Ovary (tissue), 9 donors: Measurements from ENCODE around the gene EFEMP1. TPM values are rescaled to one million over a fixed set of nuclear protein-coding genes. Genes with fewer than 3 reads are reported as not detected.
"Not testable (repeated sequence)": the region's sequence is repeated elsewhere in the genome, so short reads cannot be mapped to it uniquely, and the experiment has no call there.

Experiments
- DNase-seq, 5 donors: peaks; one replicate each; pipeline ENCODE4 v3.0.0-alpha.2; 2019 to 2020
- H3K27ac ChIP-seq, 2 donors: fragments of 200-600 bp; one replicate each; pipeline versions ENCODE4 v1.5.1 to v1.8.0; 2019 to 2022
- H3K27me3 ChIP-seq: fragments of 200-600 bp; one replicate; pipeline ENCODE4 v1.8.0; 2022
- H3K36me3 ChIP-seq: fragments of 200-600 bp; sonication (generic); one replicate; pipeline ENCODE4 v1.5.1; 2019
- H3K4me1 ChIP-seq: one replicate; pipeline ENCODE4 v1.8.1; 2013; ENCODE audit warnings: mild to moderate bottlenecking, moderate library complexity; ENCODE audit not compliant: insufficient read depth
- H3K4me3 ChIP-seq: fragments of 200-600 bp; sonication (generic); one replicate; pipeline ENCODE4 v1.5.1; 2017
- H3K9me3 ChIP-seq, 2 donors: fragments of 200-600 bp in 1 of 2; sonication (generic) in 1 of 2; one replicate each; pipeline versions ENCODE4 v1.5.1 to v1.8.1; 2013 to 2019; ENCODE audit warnings: mild to moderate bottlenecking in 1 of 2, moderate library complexity in 1 of 2
- CTCF ChIP-seq, 3 donors: fragments of 450-650 bp in 2 of 3; fragments of 200-600 bp in 1 of 3; IDR thresholded peaks; one replicate each; pipeline versions ENCODE4 v1.5.1 to v1.8.0; 2016 to 2022; ENCODE audit warnings: antibody characterized with exemption in 3 of 3, mild to moderate bottlenecking in 1 of 3
- EP300 ChIP-seq: sonication (generic); formaldehyde crosslinking; IDR thresholded peaks from one replicate; pipeline ENCODE4 v1.6.1; 2017; ENCODE audit warnings: antibody characterized with exemption
- POLR2A ChIP-seq: fragments of 450-650 bp; IDR thresholded peaks from one replicate; pipeline ENCODE4 v1.6.1; 2017; ENCODE audit warnings: antibody characterized with exemption, mild to moderate bottlenecking, moderate library complexity
- WGBS, 3 donors: extraction: QIAGEN DNeasy Blood & Tissue Kit in 1 of 3; methylation state at CpG; one replicate each; pipeline versions ENCODE4 v1.1.5 to v1.1.7; 2013 to 2017; 5-methylcytosine and 5-hydroxymethylcytosine counted together
- intact Hi-C, 4 donors: fragments of 100-400 bp; cut with DNase I; formaldehyde crosslinking; loops; one replicate each; pipeline versions ENCODE4 v1.11.0 to v1.15.1; 2022 to 2023
- polyA plus RNA-seq, 2 donors: library from polyadenylated mRNA; stranded (reverse); fragments of 200-250 nt in 1 of 2; fragments of 350-450 nt in 1 of 2; fragmentation: Illumina TruSeq in 1 of 2; extraction: RNeasy Lipid Tissue Mini Kit (QIAGEN cat#74804) in 1 of 2; gene quantifications; one replicate each; pipeline ENCODE4 v1.2.3, GENCODE V29; 2013 to 2014
- total RNA-seq, 7 donors: library from RNA; depleted of rRNA in 2 of 7; stranded (reverse); fragments of >200 nt in 2 of 7; fragmentation: NEBNext Ultra II Directional in 3 of 7; extraction: Animal tissue kit (Norgen Biotek cat#: 25700) in 3 of 7; gene quantifications; one replicate each; pipeline versions ENCODE4 v1.1.0 to v1.2.4, GENCODE V29; 2016 to 2023
- donor health status: DM: no; HTN: no; CAD: no; lungs with moderate emphysema.
- donor health status: DM: no; HTN: no; CAD: no.
- donor health status: Bipolar disorder and iron deficiency.
- donor health status: DM: yes; HTN: yes; CAD: no.
- donor health status: DM: no; HTN: no; CAD: no.
- donor health status: DM: yes; HTN: yes; CAD: no.

Gene EFEMP1
- total and polyA plus RNA-seq, 9 donors, result 204 to 482 (median 282) TPM

- no peak overlapping the region for H3K4me3 ChIP-seq
- WGBS, 3 donors, result 88 to 95% (median 90%) methylated on average over 1 of the region's 1 CpG
- no peak for TF ChIP-seq POLR2A
- TF ChIP-seq CTCF (IDR thresholded peaks at IDR 0.05), result no peak
- TF ChIP-seq EP300, result no peak
Measured at GRCh38 chr2:55842046-55842445, 81.5 kb downstream of the EFEMP1 start.

DNA sequence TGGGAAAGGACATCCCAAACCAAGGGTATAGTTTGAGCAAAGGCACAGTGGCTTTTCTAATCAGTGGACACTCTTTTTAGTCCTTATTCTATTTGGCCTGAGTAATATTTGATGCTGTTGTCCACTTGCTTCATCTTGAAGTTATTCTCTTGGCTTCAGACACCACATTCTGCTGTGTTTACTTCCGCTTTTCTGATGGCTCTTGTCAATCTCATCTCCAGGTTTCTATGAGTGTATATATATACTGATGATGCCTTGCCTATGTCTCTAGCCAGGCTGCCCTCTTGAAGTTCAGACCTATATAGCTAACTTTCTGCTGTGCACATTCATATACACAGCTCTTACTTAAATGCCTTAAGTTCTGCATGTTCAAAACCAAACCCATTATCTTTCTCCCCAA lies 83.1 kb downstream of the EFEMP1 start:
- no peak for DNase-seq
- Histone ChIP-seq H3K27me3 (no peaks in the 10 kb centered on the region), H3K27ac (no peak overlapping the region), H3K4me3 (no peak overlapping the region), H3K36me3 (no peaks in the 10 kb centered on the region), H3K9me3 (no peaks in the 10 kb centered on the region), H3K4me1 (peaks cover 2% of the 10 kb centered on the region)
- intact Hi-C loops, result no loop called here
- TF ChIP-seq CTCF (IDR thresholded peaks at IDR 0.05), result no peak
- TF ChIP-seq POLR2A, result no peak
- no peak for TF ChIP-seq EP300
- WGBS, 3 donors, result 95 to 100% (median 100%) methylated on average over 1 of the region's 1 CpG

More at GRCh38 chr2:55842046-55842445, 81.5 kb downstream of the EFEMP1 start:
- Histone ChIP-seq H3K27ac (no peak overlapping the region), H3K9me3 (no peaks in the 10 kb centered on the region), H3K4me1 (peaks cover 2% of the 10 kb centered on the region), H3K27me3 (no peaks in the 10 kb centered on the region), H3K36me3 (no peaks in the 10 kb centered on the region)
- no peak for DNase-seq
- intact Hi-C loops, result no loop called here

DNA sequence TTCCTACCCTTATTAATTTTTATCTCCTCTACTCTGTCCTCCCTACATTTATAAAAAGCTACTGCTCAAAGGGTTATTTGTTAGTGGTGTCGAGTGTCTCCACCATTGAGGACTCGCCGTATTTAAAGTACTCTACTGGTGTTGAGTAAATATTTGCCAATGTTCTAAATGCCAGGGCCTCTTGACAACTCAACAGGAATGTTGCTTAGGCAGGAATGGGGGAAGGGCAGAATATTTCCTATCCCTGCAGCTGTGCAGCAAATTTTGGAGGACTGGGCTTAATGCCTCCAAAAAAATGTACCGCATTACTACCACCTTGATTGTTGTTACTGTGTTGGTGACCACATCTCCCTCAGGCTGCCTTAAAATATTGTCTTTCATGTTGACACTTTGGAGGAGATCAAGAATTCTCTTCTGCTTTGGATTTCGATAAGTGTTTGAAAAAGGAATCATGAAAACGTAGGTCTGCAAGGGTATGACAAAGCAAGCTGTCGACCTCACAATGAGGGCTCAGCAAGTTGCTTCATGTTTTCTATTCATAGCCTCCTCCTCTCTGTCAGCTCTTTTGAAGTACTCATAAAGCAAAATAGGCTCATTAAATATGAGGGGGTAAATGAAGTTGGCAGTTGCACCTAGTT lies 84.3 kb downstream of the EFEMP1 start:
- no peaks in the 10 kb centered on the region for H3K36me3 ChIP-seq
- H3K9me3 ChIP-seq, result no peaks in the 10 kb centered on the region
- peaks cover 2% of the 10 kb centered on the region for H3K4me1 ChIP-seq
- DNase-seq, result no peak
- no peaks in the 10 kb centered on the region for H3K27me3 ChIP-seq
- TF ChIP-seq POLR2A (no peak), CTCF (IDR thresholded peaks at IDR 0.05) (no peak), EP300 (no peak)
- no peak overlapping the region for H3K27ac ChIP-seq
- intact Hi-C loops, result no loop called here
- no peak overlapping the region for H3K4me3 ChIP-seq
- WGBS, 3 donors, result 22 to 47% (median 26%) methylated on average over 7 of the region's 7 CpGs

GRCh38 chr2:55838653-55839052 lies 84.9 kb downstream of the EFEMP1 start:
- 85 to 96% (median 96%) methylated on average over 1 of the region's 1 CpG for WGBS, 3 donors

DNA sequence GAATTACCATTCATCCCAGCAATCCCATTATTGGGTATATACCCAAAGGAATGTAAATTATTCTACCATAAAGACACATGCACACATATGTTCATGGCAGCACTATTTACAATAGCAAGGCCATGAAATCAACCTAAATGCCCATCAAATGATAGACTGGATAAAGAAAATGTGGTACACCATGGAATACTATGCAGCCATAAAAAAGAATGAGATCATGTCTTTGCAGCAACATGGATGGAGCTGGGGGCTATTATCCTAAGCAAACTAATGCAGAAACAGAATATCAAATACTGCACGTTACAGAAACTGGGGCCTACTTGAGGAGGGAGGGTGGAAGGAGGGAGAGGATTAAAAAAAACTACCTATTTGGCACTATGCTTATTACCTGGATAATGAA lies 85.5 kb downstream of the EFEMP1 start:
- intact Hi-C loops, H3K9me3 ChIP-seq, H3K4me3 ChIP-seq, H3K27me3 ChIP-seq, H3K4me1 ChIP-seq, DNase-seq, H3K36me3 ChIP-seq, H3K27ac ChIP-seq: not testable (repeated sequence)
- WGBS, 3 donors, result 72 to 81% (median 79%) methylated on average over 1 of the region's 1 CpG

More at GRCh38 chr2:55838653-55839052, 84.9 kb downstream of the EFEMP1 start:
- TF ChIP-seq POLR2A, result no peak
- TF ChIP-seq EP300, result no peak
- TF ChIP-seq CTCF (IDR thresholded peaks at IDR 0.05), result no peak
- DNase-seq, result no peak
- Histone ChIP-seq H3K36me3 (no peaks in the 10 kb centered on the region), H3K27me3 (no peaks in the 10 kb centered on the region), H3K27ac (no peak overlapping the region), H3K4me1 (peaks cover 2% of the 10 kb centered on the region), H3K9me3 (no peaks in the 10 kb centered on the region), H3K4me3 (no peak overlapping the region)
- intact Hi-C loops, result no loop called here
